ENCODE results near the gene SRSF1.

The SRSF1 gene

GRCh38 chr17:58019039-58019438 is 12.0 kb upstream of the SRSF1 start:
- DNase-seq (ENCODE audit: low spot score): no peak

GRCh38 chr17:58010067-58010799 is 3.2 kb upstream of the SRSF1 start:
- DNase-seq (ENCODE audit: low spot score): no peak

GRCh38 chr17:58007781-58008706 is 998 bp upstream of the SRSF1 start:
- DNase-seq (ENCODE audit: low spot score): no peak

- DNase-seq (ENCODE audit: low spot score): peak; percentile 75
Observed at GRCh38 chr17:58006560-58006923, 504 bp downstream of the SRSF1 start.

GRCh38 chr17:58005728-58006559 is 1.1 kb downstream of the SRSF1 start:
- no peak for DNase-seq (ENCODE audit: low spot score)

GRCh38 chr17:58005031-58005727 is 1.9 kb downstream of the SRSF1 start:
- no peak for DNase-seq (ENCODE audit: low spot score)

GRCh38 chr17:58004060-58004459 is 3.0 kb downstream of the SRSF1 start:
- DNase-seq (ENCODE audit: low spot score): no peak

- DNase-seq (ENCODE audit: low spot score): no peak
Observed at GRCh38 chr17:58002973-58003372, 4.1 kb downstream of the SRSF1 start.

GRCh38 chr17:58002154-58002948 is 4.7 kb downstream of the SRSF1 start:
- no peak for DNase-seq (ENCODE audit: low spot score)

GRCh38 chr17:58001461-58002124 is 5.5 kb downstream of the SRSF1 start:
- no peak for DNase-seq (ENCODE audit: low spot score)

GRCh38 chr17:57999496-58000017 is 7.5 kb downstream of the SRSF1 start:
- peak; percentile 72 for DNase-seq (ENCODE audit: low spot score)

- no peak for DNase-seq (ENCODE audit: low spot score)
Observed at GRCh38 chr17:57999010-57999495, 8.0 kb downstream of the SRSF1 start.

GRCh38 chr17:57997085-57997809 is 9.8 kb downstream of the SRSF1 start:
- no peak for DNase-seq (ENCODE audit: low spot score)

GRCh38 chr17:57995076-57995956 is 11.7 kb downstream of the SRSF1 start:
- DNase-seq (ENCODE audit: low spot score): peak; percentile 63

GRCh38 chr17:57994436-57994835 is 12.6 kb downstream of the SRSF1 start:
- no peak for DNase-seq (ENCODE audit: low spot score)

- DNase-seq (ENCODE audit: low spot score): no peak
Observed at GRCh38 chr17:57993471-57994365, 13.3 kb downstream of the SRSF1 start.

- DNase-seq (ENCODE audit: low spot score): no peak
Observed at GRCh38 chr17:57991537-57991936, 15.5 kb downstream of the SRSF1 start.
